Measurements from ENCODE around the gene PPP4R3B. TPM values are rescaled to one million over a fixed set of nuclear protein-coding genes. Genes with fewer than 3 reads are reported as not detected.
A peak's percentile ranks its signal among the peaks of the same experiment; 100 is the strongest.

Gene PPP4R3B
- total and polyA plus RNA-seq, 2 of the 13 experiments (the other 11 are each of a cell fraction or from before 2014, with no cell fraction given) = 24.2 to 53.0 TPM

GRCh38 chr2:55617175-55618024 is at the start of gene PPP4R3B (continued):
- peak; percentile 94 for TF ChIP-seq ZNF766 (CRISPR knock-in tag; IDR thresholded peaks at IDR 0.05; ENCODE audit: borderline replicate concordance)
- TF ChIP-seq HOXD1 (CRISPR knock-in tag; IDR thresholded peaks at IDR 0.05) = peak; percentile 95
- TF ChIP-seq FLYWCH1 (CRISPR knock-in tag; IDR thresholded peaks at IDR 0.05) = peak; percentile 95
- peak; percentile 47; the same call in 1 of the 2 replicates for TF ChIP-seq ZNF256 (CRISPR knock-in tag; conservative IDR thresholded peaks at IDR 0.05)
- peak; percentile 85 for TF ChIP-seq ARID5B (CRISPR knock-in tag; IDR thresholded peaks at IDR 0.05)
- TF ChIP-seq NFE2L2 (IDR thresholded peaks at IDR 0.05; ENCODE audit: low read length) = no peak
- peak; percentile 85; the same call in 1 of the 2 replicates for TF ChIP-seq ZNF567 (CRISPR knock-in tag; IDR thresholded peaks at IDR 0.05; ENCODE audit: borderline replicate concordance)
- peak; percentile 100 for TF ChIP-seq CHD2 (IDR thresholded peaks at IDR 0.05; ENCODE audit: low read depth, low read length)
- no peak for TF ChIP-seq KDM1A (CRISPR knock-in tag; IDR thresholded peaks at IDR 0.05)
- peak; percentile 98 for TF ChIP-seq PHF5A (CRISPR knock-in tag; IDR thresholded peaks at IDR 0.05; ENCODE audit: low read depth, unreplicated experiment)
- TF ChIP-seq POLR2G (IDR thresholded peaks at IDR 0.05; ENCODE audit: low read depth, low read length) = peak; percentile 97
- peak in 1 of 2 experiments; percentile 73; a peak in 2 of 4 replicates for TF ChIP-seq EP300 (IDR thresholded peaks at IDR 0.05; ENCODE audit: low read depth in 2 of 2, low read length in 2 of 2)
- peak; percentile 78 for TF ChIP-seq EP300 (CRISPR knock-in tag; IDR thresholded peaks at IDR 0.05; ENCODE audit: borderline replicate concordance)
- TF ChIP-seq TCF7 (IDR thresholded peaks at IDR 0.05; ENCODE audit: low read depth) = no peak
- peak; percentile 94 for TF ChIP-seq PCBP1 (IDR thresholded peaks at IDR 0.05; ENCODE audit: borderline replicate concordance, low read depth, low read length)
- TF ChIP-seq NBN (conservative IDR thresholded peaks at IDR 0.05) = no peak
- TF ChIP-seq, protein P1, sequence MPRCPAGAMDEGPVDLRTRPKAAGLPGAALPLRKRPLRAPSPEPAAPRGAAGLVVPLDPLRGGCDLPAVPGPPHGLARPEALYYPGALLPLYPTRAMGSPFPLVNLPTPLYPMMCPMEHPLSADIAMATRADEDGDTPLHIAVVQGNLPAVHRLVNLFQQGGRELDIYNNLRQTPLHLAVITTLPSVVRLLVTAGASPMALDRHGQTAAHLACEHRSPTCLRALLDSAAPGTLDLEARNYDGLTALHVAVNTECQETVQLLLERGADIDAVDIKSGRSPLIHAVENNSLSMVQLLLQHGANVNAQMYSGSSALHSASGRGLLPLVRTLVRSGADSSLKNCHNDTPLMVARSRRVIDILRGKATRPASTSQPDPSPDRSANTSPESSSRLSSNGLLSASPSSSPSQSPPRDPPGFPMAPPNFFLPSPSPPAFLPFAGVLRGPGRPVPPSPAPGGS (CRISPR knock-in tag; IDR thresholded peaks at IDR 0.05) = peak; percentile 98
- TF ChIP-seq, protein P2, sequence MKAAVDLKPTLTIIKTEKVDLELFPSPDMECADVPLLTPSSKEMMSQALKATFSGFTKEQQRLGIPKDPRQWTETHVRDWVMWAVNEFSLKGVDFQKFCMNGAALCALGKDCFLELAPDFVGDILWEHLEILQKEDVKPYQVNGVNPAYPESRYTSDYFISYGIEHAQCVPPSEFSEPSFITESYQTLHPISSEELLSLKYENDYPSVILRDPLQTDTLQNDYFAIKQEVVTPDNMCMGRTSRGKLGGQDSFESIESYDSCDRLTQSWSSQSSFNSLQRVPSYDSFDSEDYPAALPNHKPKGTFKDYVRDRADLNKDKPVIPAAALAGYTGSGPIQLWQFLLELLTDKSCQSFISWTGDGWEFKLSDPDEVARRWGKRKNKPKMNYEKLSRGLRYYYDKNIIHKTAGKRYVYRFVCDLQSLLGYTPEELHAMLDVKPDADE (CRISPR knock-in tag; IDR thresholded peaks at IDR 0.05) = 0 out of 2 replicates have a peak, but pooled peaks have one; percentile 37
- TF ChIP-seq SATB2 (CRISPR knock-in tag; IDR thresholded peaks at IDR 0.05) = no peak; the same call in 1 of the 2 replicates
- TF ChIP-seq, protein P3, sequence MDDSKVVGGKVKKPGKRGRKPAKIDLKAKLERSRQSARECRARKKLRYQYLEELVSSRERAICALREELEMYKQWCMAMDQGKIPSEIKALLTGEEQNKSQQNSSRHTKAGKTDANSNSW (CRISPR knock-in tag; IDR thresholded peaks at IDR 0.05; ENCODE audit: borderline replicate concordance) = peak; percentile 65; the same call in 1 of the 2 replicates
- peak; percentile 91; the same call in 1 of the 2 replicates for TF ChIP-seq ZFYVE20 (CRISPR knock-in tag; IDR thresholded peaks at IDR 0.05; ENCODE audit: borderline replicate concordance, low read depth)
- peak; percentile 57 for TF ChIP-seq CEBPG (CRISPR knock-in tag; IDR thresholded peaks at IDR 0.05)
- no peak for TF ChIP-seq ZNF354B (CRISPR knock-in tag; IDR thresholded peaks at IDR 0.05)
- peak; percentile 89 for TF ChIP-seq FOXK2 (IDR thresholded peaks at IDR 0.05)
- peak; percentile 10; the same call in 1 of the 2 replicates for TF ChIP-seq MYNN (CRISPR knock-in tag; IDR thresholded peaks at IDR 0.05; ENCODE audit: low read depth)
